Activated naive CD8-positive, alpha-beta T cell (primary cell): ENCODE results near the gene TCF19.

ENCODE experiments used
- H3K27ac Mint-ChIP-seq: one replicate; pipeline ENCODE4 v1.8.0; 2021; ENCODE audit warnings: mixed read lengths
- H3K27me3 Mint-ChIP-seq: one replicate; pipeline ENCODE4 v1.8.0; 2021; ENCODE audit warnings: mixed read lengths
- H3K36me3 Mint-ChIP-seq: one replicate; pipeline ENCODE4 v1.8.0; 2021; ENCODE audit warnings: mixed read lengths
- H3K4me1 Mint-ChIP-seq: one replicate; pipeline ENCODE4 v1.8.0; 2021; ENCODE audit warnings: low read depth, mixed read lengths
- H3K4me3 Mint-ChIP-seq: one replicate; pipeline ENCODE4 v1.8.0; 2021; ENCODE audit warnings: mild to moderate bottlenecking, mixed read lengths
- H3K9me3 Mint-ChIP-seq: one replicate; pipeline ENCODE4 v1.8.0; 2021; ENCODE audit warnings: low read depth, mixed read lengths

Gene TCF19

GRCh38 chr6:31143148-31143547 is 15.2 kb upstream of the TCF19 start:
- Mint-ChIP-seq H3K27ac (no peak overlapping the region), H3K9me3 (no peaks in the 10 kb centered on the region), H3K36me3 (peaks cover 2% of the 10 kb centered on the region), H3K4me3 (no peak overlapping the region), H3K27me3 (no peaks in the 10 kb centered on the region), H3K4me1 (peaks cover 2% of the 10 kb centered on the region)

- H3K27ac Mint-ChIP-seq: no peak overlapping the region
- no peaks in the 10 kb centered on the region for H3K4me1 Mint-ChIP-seq
- no peaks in the 10 kb centered on the region for H3K9me3 Mint-ChIP-seq
- no peak overlapping the region for H3K4me3 Mint-ChIP-seq
- H3K27me3 Mint-ChIP-seq: no peaks in the 10 kb centered on the region
- H3K36me3 Mint-ChIP-seq: peaks cover 2% of the 10 kb centered on the region
Measured at GRCh38 chr6:31144296-31144969, 14.0 kb upstream of the TCF19 start.

GRCh38 chr6:31144970-31145340 is 13.4 kb upstream of the TCF19 start:
- Mint-ChIP-seq H3K36me3 (peaks cover 2% of the 10 kb centered on the region), H3K9me3 (no peaks in the 10 kb centered on the region), H3K4me1 (no peaks in the 10 kb centered on the region)

GRCh38 chr6:31145386-31145785 is 13.0 kb upstream of the TCF19 start:
- Mint-ChIP-seq H3K27me3 (no peaks in the 10 kb centered on the region), H3K4me3 (no peak overlapping the region), H3K36me3 (peaks cover 2% of the 10 kb centered on the region), H3K4me1 (no peaks in the 10 kb centered on the region), H3K27ac (no peak overlapping the region), H3K9me3 (no peaks in the 10 kb centered on the region)

More at GRCh38 chr6:31144970-31145340, 13.4 kb upstream of the TCF19 start:
- no peak overlapping the region for H3K27ac Mint-ChIP-seq
- H3K4me3 Mint-ChIP-seq: no peak overlapping the region
- H3K27me3 Mint-ChIP-seq: no peaks in the 10 kb centered on the region

GRCh38 chr6:31149827-31150447 is 8.5 kb upstream of the TCF19 start:
- no peaks in the 10 kb centered on the region for H3K4me1 Mint-ChIP-seq

GRCh38 chr6:31152781-31153180 is 5.6 kb upstream of the TCF19 start:
- Mint-ChIP-seq H3K27ac (no peak overlapping the region), H3K4me1 (peaks cover 7% of the 10 kb centered on the region), H3K4me3 (no peak overlapping the region), H3K27me3 (no peaks in the 10 kb centered on the region), H3K9me3 (no peaks in the 10 kb centered on the region), H3K36me3 (peaks cover 2% of the 10 kb centered on the region)

More at GRCh38 chr6:31149827-31150447, 8.5 kb upstream of the TCF19 start:
- H3K4me3 Mint-ChIP-seq: no peak overlapping the region
- H3K9me3 Mint-ChIP-seq: no peaks in the 10 kb centered on the region
- no peak overlapping the region for H3K27ac Mint-ChIP-seq
- peaks cover 2% of the 10 kb centered on the region for H3K36me3 Mint-ChIP-seq
- H3K27me3 Mint-ChIP-seq: no peaks in the 10 kb centered on the region

GRCh38 chr6:31154436-31154835 is 4.0 kb upstream of the TCF19 start:
- Mint-ChIP-seq H3K27ac (no peak overlapping the region), H3K4me1 (peaks cover 19% of the 10 kb centered on the region), H3K36me3 (peaks cover 2% of the 10 kb centered on the region), H3K4me3 (no peak overlapping the region), H3K9me3 (no peaks in the 10 kb centered on the region), H3K27me3 (no peaks in the 10 kb centered on the region)

GRCh38 chr6:31156641-31157040 is 1.7 kb upstream of the TCF19 start:
- H3K4me1 Mint-ChIP-seq: peaks cover 23% of the 10 kb centered on the region
- peak overlapping the region; percentile 97 for H3K4me3 Mint-ChIP-seq
- H3K9me3 Mint-ChIP-seq: no peaks in the 10 kb centered on the region
- no peak overlapping the region for H3K27ac Mint-ChIP-seq
- H3K27me3 Mint-ChIP-seq: no peaks in the 10 kb centered on the region
- peaks cover 2% of the 10 kb centered on the region for H3K36me3 Mint-ChIP-seq

GRCh38 chr6:31157513-31158139 is 763 bp upstream of the TCF19 start, which contains the start of gene CCHCR1:
Gene CCHCR1, minus strand, starts transcription at chr6:31157802. Its CDS starts 202 bp downstream, at chr6:31157600.
- peaks cover 23% of the 10 kb centered on the region for H3K4me1 Mint-ChIP-seq
- peak within 1 kb of the TSS; percentile 97 for H3K4me3 Mint-ChIP-seq
- no peaks in the 10 kb centered on the region for H3K9me3 Mint-ChIP-seq
- peaks cover 2% of the 10 kb centered on the region for H3K36me3 Mint-ChIP-seq
- H3K27ac Mint-ChIP-seq: peak within 1 kb of the TSS; percentile 86
- H3K27me3 Mint-ChIP-seq: no peaks in the 10 kb centered on the region

- H3K36me3 Mint-ChIP-seq: peaks cover 2% of the 10 kb centered on the region
Measured at GRCh38 chr6:31158863-31159855, 770 bp downstream of the TCF19 start.

GRCh38 chr6:31161216-31162126 is 3.1 kb downstream of the TCF19 start:
- H3K4me3 Mint-ChIP-seq: no peak overlapping the region
- H3K27ac Mint-ChIP-seq: no peak overlapping the region
- H3K9me3 Mint-ChIP-seq: no peaks in the 10 kb centered on the region
- H3K27me3 Mint-ChIP-seq: no peaks in the 10 kb centered on the region
- peaks cover 23% of the 10 kb centered on the region for H3K4me1 Mint-ChIP-seq
- H3K36me3 Mint-ChIP-seq: no peaks in the 10 kb centered on the region

More at GRCh38 chr6:31158863-31159855, 770 bp downstream of the TCF19 start:
- H3K27me3 Mint-ChIP-seq: no peaks in the 10 kb centered on the region
- H3K27ac Mint-ChIP-seq: peak overlapping the region; percentile 86
- peak overlapping the region; percentile 97 for H3K4me3 Mint-ChIP-seq
- no peaks in the 10 kb centered on the region for H3K9me3 Mint-ChIP-seq
- H3K4me1 Mint-ChIP-seq: peaks cover 23% of the 10 kb centered on the region

- Mint-ChIP-seq H3K4me1 (peaks cover 17% of the 10 kb centered on the region), H3K27ac (no peak overlapping the region), H3K4me3 (no peak overlapping the region), H3K27me3 (no peaks in the 10 kb centered on the region), H3K36me3 (no peaks in the 10 kb centered on the region), H3K9me3 (no peaks in the 10 kb centered on the region)
Measured at GRCh38 chr6:31162463-31163165, 4.2 kb downstream of the TCF19 start.

GRCh38 chr6:31163922-31164321 is 5.5 kb downstream of the TCF19 start:
- H3K9me3 Mint-ChIP-seq: no peaks in the 10 kb centered on the region
- H3K27ac Mint-ChIP-seq: no peak overlapping the region
- H3K4me3 Mint-ChIP-seq: no peak overlapping the region
- H3K27me3 Mint-ChIP-seq: no peaks in the 10 kb centered on the region
- no peaks in the 10 kb centered on the region for H3K36me3 Mint-ChIP-seq
- H3K4me1 Mint-ChIP-seq: peaks cover 7% of the 10 kb centered on the region
